GM20000 (cell line): Measurements from ENCODE around the gene C14orf119.

Experiments used
- DNase-seq: peaks from one replicate; pipeline ENCODE4 v3.0.0; 2012; ENCODE audit warnings: low spot score
- TF ChIP-seq, protein P1 (sequence below): IDR thresholded peaks from 2 replicates; pipeline ENCODE4 v1.5.1; 2012; ENCODE audit warnings: mild to moderate bottlenecking, control low read depth; ENCODE audit errors: extremely low read depth, missing control alignments

Gene C14orf119

DNA sequence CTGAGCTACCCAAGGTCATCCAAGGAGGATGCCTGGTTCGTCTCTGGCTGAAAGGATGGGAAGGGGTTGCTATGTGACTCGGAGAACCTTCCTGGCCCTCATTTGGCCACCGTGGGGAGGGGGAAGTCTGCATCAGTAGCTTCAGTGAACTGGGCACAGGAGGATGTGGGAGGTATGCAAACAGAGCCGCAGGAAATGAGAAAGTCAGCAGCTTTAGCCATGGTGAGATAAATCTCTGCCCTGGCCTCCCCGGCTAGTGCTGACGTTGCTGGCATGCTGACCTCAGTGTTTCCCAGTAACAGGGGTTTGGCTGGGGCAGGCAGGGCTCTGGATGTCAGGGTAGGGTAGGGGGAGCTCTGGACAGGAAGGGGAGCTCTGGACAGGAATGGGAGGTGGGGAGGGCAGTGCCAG, 26.1 kb downstream of the C14orf119 start:
- TF ChIP-seq, protein P1, sequence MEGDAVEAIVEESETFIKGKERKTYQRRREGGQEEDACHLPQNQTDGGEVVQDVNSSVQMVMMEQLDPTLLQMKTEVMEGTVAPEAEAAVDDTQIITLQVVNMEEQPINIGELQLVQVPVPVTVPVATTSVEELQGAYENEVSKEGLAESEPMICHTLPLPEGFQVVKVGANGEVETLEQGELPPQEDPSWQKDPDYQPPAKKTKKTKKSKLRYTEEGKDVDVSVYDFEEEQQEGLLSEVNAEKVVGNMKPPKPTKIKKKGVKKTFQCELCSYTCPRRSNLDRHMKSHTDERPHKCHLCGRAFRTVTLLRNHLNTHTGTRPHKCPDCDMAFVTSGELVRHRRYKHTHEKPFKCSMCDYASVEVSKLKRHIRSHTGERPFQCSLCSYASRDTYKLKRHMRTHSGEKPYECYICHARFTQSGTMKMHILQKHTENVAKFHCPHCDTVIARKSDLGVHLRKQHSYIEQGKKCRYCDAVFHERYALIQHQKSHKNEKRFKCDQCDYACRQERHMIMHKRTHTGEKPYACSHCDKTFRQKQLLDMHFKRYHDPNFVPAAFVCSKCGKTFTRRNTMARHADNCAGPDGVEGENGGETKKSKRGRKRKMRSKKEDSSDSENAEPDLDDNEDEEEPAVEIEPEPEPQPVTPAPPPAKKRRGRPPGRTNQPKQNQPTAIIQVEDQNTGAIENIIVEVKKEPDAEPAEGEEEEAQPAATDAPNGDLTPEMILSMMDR: no peak
- peak; percentile 63 for DNase-seq

DNA sequence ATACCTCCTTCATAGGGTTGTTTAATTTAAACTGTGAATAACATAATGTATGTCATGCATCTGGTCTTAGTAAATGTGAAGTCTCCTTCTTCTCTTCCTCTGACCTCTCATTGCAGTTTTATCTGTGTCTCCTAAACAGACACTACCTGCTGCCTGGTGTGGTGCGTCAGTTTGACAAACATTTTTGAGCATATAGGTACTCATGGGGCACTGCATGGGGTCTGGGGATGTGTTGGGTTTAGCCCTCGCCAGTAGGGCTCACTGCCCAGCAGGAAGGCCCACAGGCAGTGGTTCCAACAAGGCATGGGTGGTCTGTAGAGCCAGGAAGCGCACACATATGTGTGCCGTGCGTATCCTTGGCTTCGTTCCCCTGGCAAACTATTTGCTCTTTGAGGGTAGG, 26.8 kb downstream of the C14orf119 start:
- no peak for DNase-seq
- TF ChIP-seq, protein P1: no peak

DNA sequence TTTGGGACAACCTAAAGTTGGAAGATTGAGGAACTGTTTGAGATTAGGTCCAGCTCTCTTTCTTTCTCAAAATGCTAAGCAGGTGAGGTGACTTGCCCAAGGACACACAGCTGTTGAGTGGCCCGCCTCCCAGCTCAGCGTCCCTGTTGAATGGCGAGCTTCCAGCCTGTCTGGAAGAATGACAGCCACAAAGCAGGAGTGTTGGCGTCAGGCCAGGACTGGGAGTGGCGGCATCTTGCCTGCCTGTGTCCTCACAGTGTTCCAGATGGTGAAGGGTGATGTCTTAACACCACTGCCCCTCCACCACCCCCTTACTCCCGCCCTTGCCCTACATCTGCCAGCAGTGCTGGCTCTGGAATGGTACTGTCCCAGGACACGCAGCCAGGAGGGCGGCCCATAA, 28.1 kb downstream of the C14orf119 start:
- no peak for DNase-seq
- TF ChIP-seq, protein P1: no peak

DNA sequence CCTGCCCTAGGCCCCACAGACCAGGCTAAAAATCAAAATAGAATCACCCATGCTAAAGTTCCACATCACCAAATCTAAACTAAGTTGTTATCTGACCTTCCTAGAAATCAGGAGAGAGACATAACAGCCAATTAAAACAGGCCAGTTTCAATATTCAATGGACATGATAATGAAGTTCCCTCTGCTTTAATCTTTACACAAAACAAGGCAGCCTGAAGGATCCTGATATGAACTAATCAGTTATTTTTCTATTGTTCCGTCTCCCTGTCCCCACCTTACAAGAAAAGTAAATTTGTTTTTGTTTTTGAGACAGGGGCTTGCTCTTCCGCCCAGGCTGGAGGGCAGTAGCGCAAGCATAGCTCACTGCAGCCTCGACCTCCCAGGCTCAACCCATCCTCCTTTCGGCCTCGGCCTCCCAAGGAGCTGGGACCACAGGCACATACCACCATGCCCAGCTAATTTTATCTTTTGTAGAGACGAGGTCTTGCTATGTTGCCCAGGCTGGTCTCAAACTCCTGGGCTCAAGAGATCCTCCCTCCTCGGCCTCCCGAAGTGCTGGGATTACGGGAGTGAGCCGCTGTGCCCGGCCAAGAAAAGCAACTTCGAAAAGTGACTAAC, 29.1 kb downstream of the C14orf119 start:
- no peak for DNase-seq
- TF ChIP-seq, protein P1: no peak

DNA sequence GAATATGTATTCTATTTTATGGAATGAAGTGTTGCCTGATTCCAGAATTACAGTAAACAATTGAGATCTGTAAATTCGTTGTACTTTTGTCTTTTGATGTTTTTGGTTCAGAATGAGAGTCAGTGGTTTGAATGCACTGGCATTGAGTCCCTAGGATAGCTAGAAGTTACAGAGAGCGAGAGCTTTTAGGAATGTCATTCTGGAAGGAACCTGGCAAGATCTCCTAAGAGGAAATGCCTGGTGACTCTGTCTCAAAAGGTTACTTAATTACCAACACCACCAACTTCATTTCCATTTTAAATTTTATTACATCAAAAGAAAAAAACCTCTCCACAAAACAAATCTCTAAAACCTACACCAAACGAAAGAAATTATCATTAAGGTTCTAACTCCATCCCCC, 29.7 kb downstream of the C14orf119 start:
- TF ChIP-seq, protein P1: no peak
- DNase-seq: no peak

DNA sequence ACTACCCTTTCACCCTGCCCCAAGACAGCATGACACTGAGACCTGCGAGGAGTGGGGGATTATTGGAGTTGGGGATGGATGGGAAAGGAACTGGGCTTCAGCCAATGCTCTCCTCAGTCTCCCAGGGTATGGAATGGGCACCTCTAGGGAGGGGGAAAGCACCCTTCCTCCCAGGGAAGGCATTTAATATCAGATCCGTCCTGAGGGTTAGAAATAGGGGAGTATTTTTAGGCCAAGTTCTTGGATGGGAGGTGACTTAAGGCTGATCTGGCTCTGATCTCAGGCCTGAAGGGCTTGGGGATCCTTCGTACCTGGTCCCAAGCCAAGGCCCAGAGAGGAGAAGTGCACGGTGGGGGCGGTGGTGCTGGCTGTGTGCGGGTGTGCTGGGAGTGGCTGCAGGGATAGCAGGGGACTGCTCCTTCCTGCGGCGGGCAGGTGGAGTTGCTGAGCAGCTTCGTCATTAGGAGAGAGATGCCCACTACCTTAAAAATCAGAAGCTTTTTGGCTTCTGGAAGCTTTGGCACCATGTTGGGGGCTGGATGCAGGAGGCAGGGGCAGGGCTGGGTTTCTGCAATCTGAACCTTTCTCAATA, 30.7 kb downstream of the C14orf119 start:
- TF ChIP-seq, protein P1: no peak

DNA sequence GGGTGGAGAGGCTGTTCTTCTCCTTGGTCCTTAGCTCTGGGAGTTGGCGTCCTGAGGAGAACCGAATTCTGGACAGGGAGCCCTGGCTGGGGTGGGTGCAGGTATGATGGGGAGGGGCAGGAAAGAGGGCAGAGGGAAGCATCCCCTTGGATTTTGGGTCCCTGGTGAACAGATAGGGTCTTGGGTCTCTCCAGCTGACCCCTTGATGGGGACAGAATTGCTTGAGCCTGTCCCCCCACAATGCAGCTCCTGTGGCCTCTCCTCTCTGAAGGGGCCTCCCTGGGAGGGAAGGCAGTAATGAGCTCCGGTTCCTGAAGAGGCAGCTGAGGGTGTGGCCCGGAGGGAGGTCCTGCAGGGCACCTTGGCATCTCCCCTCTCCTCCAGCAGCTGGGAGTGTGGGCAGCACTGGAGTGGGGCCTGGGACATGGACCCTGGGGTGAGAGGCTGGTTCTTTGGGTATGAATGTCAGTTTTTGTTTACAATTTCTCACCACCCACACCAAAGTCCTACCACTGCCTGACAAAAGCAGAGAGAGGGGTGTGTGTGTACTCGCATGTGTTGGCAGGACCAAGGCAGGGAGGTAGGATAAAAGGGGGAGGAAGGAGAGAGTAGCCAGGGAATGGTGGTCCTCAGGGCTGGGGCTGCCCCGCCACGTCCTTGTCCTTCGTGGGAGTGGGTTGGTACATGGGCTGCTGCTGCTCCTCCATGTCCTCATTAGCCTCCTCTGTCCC, 31.4 kb downstream of the C14orf119 start:
- TF ChIP-seq, protein P1: no peak
- DNase-seq: no peak

More for the DNA sequence above, 30.7 kb downstream of the C14orf119 start:
- no peak for DNase-seq
